Measurements from ENCODE around the gene INSC.
"Not testable (repeated sequence)": the region's sequence is repeated elsewhere in the genome, so short reads cannot be mapped to it uniquely, and the experiment has no call there.

DNA sequence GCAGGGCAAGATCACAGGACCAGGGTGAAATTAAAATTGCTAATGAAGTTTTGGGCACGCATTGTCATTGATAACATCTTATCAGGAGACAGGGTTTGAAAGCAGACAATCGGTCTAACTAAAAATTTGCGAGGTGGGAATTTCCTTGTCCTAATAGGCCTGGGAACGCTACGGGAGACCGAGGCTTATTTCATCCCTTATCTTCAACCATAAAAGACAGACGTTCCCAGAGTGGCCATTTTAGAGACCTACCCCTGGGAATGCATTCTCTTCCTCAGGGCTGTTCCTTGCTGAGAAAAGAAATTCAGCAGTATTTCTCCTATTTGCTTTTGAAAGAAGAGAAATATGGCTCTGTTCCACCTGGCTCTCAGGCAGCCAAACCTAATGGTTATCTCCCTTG, 45.0 kb upstream of the INSC start:
- TF ChIP-seq ZNF558, YY1 (tag by site-specific recombination; IDR thresholded peaks at IDR 0.05): not testable (repeated sequence)
- TF ChIP-seq, protein P1, sequence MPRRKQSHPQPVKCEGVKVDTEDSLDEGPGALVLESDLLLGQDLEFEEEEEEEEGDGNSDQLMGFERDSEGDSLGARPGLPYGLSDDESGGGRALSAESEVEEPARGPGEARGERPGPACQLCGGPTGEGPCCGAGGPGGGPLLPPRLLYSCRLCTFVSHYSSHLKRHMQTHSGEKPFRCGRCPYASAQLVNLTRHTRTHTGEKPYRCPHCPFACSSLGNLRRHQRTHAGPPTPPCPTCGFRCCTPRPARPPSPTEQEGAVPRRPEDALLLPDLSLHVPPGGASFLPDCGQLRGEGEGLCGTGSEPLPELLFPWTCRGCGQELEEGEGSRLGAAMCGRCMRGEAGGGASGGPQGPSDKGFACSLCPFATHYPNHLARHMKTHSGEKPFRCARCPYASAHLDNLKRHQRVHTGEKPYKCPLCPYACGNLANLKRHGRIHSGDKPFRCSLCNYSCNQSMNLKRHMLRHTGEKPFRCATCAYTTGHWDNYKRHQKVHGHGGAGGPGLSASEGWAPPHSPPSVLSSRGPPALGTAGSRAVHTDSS (tag by site-specific recombination; IDR thresholded peaks at IDR 0.05), result not testable (repeated sequence)

All from HEK293 (cell line).